HUDEP-2 (cell line): ENCODE data around the gene VPS18.

Experiments used
- DNase-seq, 76 experiments: peaks; one replicate each; lab custom pipeline; 2025; ENCODE audit not compliant: unreplicated experiment in 76 of 76; lab: John Stamatoyannopoulos, UW

Gene VPS18

GRCh38 chr15:40869686-40870085 lies 24.6 kb upstream of the VPS18 start:
- no peak for DNase-seq

- DNase-seq: no peak
Observed at GRCh38 chr15:40870716-40871115, 23.5 kb upstream of the VPS18 start.

DNA sequence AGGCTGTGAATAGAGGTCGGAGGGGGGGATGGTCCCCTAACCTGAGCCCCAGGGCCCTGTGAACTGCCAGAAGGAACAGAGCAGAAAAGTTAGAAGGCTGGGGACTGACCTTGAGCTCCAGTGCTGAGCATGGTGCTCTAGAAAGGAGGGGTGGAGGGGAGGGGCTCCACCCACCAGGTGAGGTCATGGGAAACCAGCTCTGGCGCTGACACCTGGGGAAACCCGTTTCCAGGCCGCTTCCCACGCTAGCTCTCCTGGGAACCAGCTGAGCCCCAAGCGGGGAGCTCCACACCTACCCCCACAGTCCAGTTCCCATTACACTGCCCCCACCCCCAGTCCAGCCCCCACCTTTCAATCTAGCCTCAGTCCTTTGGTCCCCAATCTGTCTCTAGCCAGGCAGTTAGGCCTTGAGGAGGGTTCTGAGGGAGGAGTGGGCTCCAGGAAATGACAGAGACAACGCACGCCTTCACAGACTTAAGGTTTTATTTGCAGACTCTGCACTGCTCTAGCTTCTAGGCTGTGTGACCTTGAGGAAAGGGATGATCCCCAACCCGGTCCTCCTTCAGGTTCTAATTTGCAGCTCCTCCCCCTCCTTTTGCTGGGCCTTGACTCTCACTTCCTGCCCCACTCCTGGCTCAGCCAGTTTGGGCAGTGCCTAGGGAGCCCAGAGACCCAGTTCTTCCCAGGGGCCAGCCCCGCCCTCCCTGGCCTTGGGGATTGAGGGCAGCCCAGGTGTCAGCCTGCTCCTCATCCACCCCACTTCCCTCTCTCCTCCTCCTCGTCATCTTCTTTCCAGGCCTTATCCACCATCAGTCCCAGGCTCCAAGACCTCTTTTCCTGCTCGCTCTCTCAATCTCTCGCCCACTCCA lies 22.3 kb upstream of the VPS18 start:
- DNase-seq: no peak

DNA sequence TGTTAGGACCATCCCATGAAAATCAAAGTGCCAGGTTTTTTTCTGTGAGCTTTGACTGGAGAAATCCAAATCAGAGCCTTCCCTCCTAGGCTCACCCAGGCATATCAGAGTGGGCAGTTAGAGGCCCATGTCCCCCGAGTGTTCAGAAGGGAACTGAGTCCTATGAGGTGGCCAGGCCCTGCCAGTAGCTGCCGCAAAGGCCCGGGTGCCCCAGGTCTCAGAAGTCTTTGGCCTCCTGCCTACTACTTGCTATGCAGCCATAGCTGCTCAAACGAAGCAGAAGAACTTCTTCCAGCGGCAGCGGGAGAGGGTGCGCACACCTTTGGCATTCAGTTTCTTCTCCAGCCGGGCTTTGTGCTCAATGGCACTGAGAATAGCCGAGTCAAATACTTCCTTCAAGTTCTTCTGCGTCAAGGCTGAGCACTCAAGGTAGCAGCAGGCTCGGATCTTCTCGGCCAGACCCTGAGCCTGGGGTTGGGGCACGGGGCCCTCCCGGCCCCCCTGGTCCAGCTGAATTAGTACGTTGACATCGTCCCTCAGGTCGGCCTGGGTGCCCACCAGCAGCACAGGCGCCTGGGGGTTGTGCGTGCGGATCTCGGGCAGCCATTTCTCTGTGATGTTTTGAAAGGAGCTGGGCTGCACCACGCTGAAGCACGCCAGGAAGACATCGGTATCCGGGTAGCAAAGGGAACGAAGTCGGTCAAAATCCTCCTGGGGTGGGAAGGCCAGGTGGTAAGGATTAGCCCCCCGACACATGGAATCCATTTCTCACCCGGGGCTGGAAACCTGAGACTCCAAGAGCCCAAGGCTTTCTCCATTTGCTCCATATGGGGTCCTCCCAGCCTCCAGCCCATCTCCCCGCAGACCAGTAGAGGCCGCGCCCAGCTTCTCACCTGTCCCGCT lies 21.2 kb upstream of the VPS18 start:
- no peak for DNase-seq

- peak in 52 of 76 experiments; percentile 5 to 68 (median 37) for DNase-seq
Observed at GRCh38 chr15:40873694-40874561, 20.3 kb upstream of the VPS18 start, which contains the start of gene RHOV. Gene RHOV (minus strand): TSS chr15:40874234. CDS start chr15:40874139, 95 bp downstream.

- DNase-seq: no peak
Observed at GRCh38 chr15:40875991-40876730, 18.1 kb upstream of the VPS18 start.

DNA sequence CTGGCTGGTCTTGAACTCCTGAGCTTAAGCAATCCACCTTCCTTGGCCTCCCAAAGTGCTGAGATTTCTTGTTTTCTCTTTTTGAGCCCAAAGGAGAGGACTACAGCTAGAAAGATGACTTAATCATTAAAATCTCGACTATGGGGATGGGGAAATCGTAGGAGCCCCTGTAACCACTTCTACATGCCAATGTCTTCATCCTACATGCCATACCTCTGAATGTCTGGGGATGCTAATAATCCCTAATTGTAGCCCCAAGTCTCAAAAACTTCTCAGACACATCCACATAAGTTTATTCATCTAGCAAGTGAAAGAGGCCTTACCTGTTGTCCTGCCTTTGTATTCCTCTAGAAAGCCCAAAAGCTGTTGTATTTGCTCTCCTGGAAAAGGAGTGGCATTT lies 16.6 kb upstream of the VPS18 start:
- DNase-seq: no peak

GRCh38 chr15:40878785-40879184 lies 15.5 kb upstream of the VPS18 start:
- DNase-seq: no peak

DNA sequence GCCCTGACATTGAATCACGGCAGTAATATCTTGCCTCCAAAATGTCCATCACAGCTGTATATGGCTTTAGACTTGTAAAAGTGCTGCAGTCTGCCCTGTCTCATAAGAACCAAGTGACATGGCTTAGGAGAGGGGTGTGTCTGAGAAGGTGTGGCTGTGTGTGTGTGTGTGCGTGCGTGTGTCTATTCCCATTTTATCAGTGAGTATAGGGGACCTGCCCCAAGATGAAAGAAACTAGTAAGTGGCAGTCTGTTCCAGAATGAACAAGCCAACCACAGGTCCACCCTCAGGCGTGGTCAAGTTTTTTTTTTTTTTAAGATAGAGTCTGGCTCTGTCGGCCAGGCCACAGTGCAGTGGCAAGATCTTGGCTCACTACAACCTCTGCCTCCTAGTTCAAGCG lies 14.6 kb upstream of the VPS18 start:
- peak in 66 of 76 experiments; percentile 9 to 82 (median 44) for DNase-seq

GRCh38 chr15:40881351-40881750 lies 12.9 kb upstream of the VPS18 start:
- DNase-seq: no peak

GRCh38 chr15:40886586-40886985 lies 7.7 kb upstream of the VPS18 start:
- no peak for DNase-seq

DNA sequence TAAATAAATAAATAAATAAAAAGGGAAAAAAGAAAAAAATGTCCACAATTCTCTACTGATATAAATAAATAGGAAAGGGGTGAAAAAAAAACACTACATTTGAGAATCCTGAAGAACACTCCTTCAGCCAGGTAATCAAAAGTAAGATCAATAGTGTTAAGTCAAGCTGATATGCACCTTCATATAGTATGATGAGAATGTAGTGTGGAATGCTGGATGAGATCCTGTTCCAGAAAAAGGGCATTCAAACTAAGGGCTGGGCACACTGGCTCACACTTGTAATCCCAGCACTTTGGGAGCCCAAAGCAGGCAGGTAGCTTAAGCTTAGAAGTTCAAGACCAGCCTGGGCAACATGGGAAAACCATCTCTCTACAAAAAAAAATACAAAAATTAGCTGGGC lies 5.1 kb upstream of the VPS18 start:
- DNase-seq: no peak

GRCh38 chr15:40891138-40891537 lies 3.1 kb upstream of the VPS18 start:
- DNase-seq: no peak

DNA sequence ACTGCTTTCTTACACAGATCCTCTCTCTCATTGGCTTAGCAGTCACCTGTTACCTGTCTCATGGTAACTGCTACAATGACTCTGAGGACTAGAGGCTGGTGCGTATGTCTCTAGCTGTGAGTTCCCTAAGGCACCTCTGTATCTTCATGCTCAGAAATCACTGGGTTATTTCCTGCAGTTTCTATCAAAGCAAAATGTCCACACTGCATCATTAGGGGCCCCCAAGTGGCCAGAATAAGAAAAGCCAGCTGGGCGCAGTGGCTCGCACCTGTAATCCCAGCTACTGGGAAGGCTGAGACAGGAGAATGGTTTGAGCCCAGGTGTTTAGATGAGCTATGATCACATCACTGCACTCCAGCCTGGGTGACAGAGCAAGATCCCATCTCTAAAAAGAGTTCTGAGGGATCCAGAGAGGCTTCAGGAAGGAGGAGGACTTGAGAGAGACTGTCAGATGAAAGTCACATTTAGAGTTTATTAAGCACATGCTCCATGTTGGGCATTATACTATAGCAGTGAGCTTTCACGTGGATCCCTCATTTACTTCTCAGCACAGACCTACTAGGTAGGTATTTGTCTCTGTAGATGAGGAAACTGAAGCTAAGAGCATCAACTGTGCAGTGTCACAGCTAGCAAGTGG lies 2.3 kb upstream of the VPS18 start:
- DNase-seq: peak in 30 of 76 experiments; percentile 2 to 50 (median 15)

DNA sequence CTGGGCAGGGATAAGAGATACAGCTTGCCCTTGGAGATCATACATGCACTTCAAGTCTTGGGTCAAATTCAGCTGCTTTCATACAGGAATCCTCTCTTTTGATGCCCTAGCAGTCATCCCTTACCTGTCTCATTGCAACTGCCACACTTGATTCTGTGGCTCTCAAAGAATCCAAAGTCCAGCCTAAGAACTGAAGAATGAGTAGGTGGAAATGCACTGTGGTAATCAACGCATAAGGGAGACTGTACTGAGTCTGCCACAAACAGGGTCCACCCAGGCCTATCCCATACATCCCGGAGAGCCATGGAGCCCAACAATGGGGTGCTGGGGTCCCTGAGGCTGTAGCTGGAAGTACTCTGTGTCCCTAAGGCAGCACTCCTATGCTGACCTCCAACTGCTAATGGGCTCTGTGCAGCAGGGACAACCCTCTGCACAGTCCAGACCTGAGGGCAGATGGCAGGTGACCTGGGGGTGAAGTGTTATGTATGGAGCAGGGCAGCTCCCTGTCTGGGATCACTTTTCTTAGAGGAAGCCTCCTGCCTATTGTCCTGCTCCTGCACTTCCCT lies 1.7 kb upstream of the VPS18 start:
- DNase-seq: no peak

DNA sequence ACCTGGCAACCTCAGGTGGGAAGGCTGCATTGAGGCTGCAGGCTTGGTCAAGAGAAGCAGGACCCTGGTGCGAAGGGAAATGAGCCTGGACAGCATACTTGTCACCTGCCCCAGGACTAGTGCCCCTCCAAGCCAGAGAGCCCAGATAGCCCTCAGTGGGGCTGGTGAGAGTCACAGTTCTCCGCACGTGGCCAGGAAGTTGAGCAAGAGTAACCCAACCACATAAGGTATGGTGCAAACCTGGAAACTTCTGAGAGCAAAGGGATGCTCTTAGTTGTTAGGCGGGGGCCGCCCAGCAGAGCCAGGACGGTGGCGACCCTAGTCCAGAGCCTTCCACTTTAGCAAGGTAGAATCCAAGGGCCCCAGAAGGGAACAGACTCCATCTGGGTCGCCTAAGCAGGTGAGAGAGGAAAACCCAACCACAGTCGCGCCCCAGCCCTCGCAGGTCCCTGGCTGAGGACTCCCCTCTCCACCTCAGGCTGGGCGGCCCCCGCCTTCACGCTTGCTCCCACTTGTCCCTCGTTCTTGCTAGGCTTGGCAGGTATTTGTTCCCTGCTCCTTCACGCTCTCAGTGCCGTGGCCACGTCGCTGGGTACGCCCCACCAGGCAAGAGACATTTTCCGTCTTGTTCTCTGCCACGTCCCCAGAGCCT lies 1.1 kb upstream of the VPS18 start:
- DNase-seq: no peak

- DNase-seq: peak in 67 of 76 experiments; percentile 6 to 75 (median 53)
Observed at GRCh38 chr15:40894681-40895448, 615 bp downstream of the VPS18 start.
